Vagina (tissue), 2 donors: ENCODE results near the gene SLC51B.

Source experiments
- POLR2A ChIP-seq, 2 donors: fragments of 450-650 bp; IDR thresholded peaks; one replicate each; pipeline ENCODE4 v1.6.1; 2017; ENCODE audit warnings: antibody characterized with exemption in 2 of 2, mild to moderate bottlenecking in 2 of 2, moderate library complexity in 2 of 2
- POLR2AphosphoS5 ChIP-seq, 2 donors: sonication (generic); formaldehyde crosslinking; IDR thresholded peaks; one replicate each; pipeline ENCODE4 v1.9.0; 2017; ENCODE audit warnings: antibody characterized with exemption in 2 of 2, mild to moderate bottlenecking in 2 of 2, low read depth in 1 of 2; ENCODE audit not compliant: insufficient read depth in 1 of 2
- TF ChIP-seq, protein P1 (sequence below), 3 experiments: fragments of 450-650 bp in 2 of 3; fragments of 200-600 bp in 1 of 3; sonication (generic) in 1 of 3; IDR thresholded peaks; one replicate each; pipeline ENCODE4 v1.5.1; 2017 to 2019; ENCODE audit warnings: antibody characterized with exemption in 3 of 3, mild to moderate bottlenecking in 2 of 3, moderate library complexity in 2 of 3

- TF ChIP-seq, protein P1, sequence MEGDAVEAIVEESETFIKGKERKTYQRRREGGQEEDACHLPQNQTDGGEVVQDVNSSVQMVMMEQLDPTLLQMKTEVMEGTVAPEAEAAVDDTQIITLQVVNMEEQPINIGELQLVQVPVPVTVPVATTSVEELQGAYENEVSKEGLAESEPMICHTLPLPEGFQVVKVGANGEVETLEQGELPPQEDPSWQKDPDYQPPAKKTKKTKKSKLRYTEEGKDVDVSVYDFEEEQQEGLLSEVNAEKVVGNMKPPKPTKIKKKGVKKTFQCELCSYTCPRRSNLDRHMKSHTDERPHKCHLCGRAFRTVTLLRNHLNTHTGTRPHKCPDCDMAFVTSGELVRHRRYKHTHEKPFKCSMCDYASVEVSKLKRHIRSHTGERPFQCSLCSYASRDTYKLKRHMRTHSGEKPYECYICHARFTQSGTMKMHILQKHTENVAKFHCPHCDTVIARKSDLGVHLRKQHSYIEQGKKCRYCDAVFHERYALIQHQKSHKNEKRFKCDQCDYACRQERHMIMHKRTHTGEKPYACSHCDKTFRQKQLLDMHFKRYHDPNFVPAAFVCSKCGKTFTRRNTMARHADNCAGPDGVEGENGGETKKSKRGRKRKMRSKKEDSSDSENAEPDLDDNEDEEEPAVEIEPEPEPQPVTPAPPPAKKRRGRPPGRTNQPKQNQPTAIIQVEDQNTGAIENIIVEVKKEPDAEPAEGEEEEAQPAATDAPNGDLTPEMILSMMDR (IDR thresholded peaks at IDR 0.05), result no peak
- TF ChIP-seq POLR2A (IDR thresholded peaks at IDR 0.05), result no peak
- no peak for TF ChIP-seq POLR2AphosphoS5 (IDR thresholded peaks at IDR 0.05; ENCODE audit: insufficient read depth in 1 of 2, low read depth in 1 of 2)
Observed at GRCh38 chr15:65027593-65027992, 17.6 kb upstream of the SLC51B start.
